ENCODE data around the gene RBM33.

DNA sequence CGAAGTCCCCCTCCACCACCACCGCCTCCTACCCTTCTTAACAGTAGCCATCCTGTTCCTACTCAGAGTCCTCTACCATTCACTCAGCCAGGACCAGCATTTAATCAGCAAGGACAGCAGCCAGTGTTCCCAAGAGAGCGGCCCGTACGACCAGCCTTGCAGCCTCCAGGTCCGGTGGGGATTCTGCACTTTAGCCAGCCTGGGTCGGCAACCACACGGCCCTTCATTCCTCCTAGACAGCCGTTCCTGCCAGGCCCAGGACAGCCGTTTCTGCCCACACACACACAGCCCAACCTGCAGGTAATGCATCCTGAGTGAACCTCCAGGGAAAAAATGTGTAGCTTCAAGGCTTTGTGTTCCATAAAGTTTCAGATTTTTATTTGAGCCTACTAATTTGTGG, 93.6 kb downstream of the RBM33 start:
- no peak for TF ChIP-seq EZH2 (IDR thresholded peaks at IDR 0.05; ENCODE audit: insufficient read depth, poor library complexity, severe bottlenecking)
- no peak for TF ChIP-seq EZH2phosphoT487 (IDR thresholded peaks at IDR 0.05; ENCODE audit: insufficient read depth, low read depth)
